ENCODE data around the gene DND1. TPM values are rescaled to one million over a fixed set of nuclear protein-coding genes. Genes with fewer than 3 reads are reported as not detected.

The DND1 gene
- total and polyA plus RNA-seq, 2 experiments from 2014 or later = 8.1 to 15.5 TPM

GRCh38 chr5:140671472-140672125, 1.8 kb downstream of the DND1 start:
- Histone ChIP-seq H3K27me3 (ENCODE audit: insufficient read depth) (no peaks in the 10 kb centered on the region), H2AFZ (no peak overlapping the region), H3K27ac (ENCODE audit: low read depth) (no peak overlapping the region), H3K36me3 (ENCODE audit: insufficient read depth) (peaks cover 14% of the 10 kb centered on the region; the same call in 1 of the 2 replicates), H3K4me3 (peak overlapping the region; percentile 57), H3K79me2 (replicated peaks; ENCODE audit: insufficient read depth) (peaks cover 7% of the 10 kb centered on the region), H3K4me1 (ENCODE audit: insufficient read depth) (peaks cover 6% of the 10 kb centered on the region), H3K9me2 (ENCODE audit: insufficient read depth) (no peaks in the 10 kb centered on the region), H4K20me1 (replicated peaks; ENCODE audit: insufficient read depth) (no peaks in the 10 kb centered on the region), H3F3A (replicated peaks; ENCODE audit: low read depth) (peaks cover 14% of the 10 kb centered on the region; the same call in 1 of the 2 replicates), H3K4me2 (peak overlapping the region; percentile 71)
- peaks cover 9% of the 10 kb centered on the region for H3K4me1 Mint-ChIP-seq
- H3K36me3 Mint-ChIP-seq (ENCODE audit: low read depth) = peaks cover 76% of the 10 kb centered on the region
- H3K27ac Mint-ChIP-seq = no peak overlapping the region
- ATAC-seq (peak; percentile 3; the same call in 2 of the 3 replicates), DNase-seq (ENCODE audit: low spot score) (peak; percentile 31)
- H3K27me3 Mint-ChIP-seq (ENCODE audit: insufficient read depth, low read depth, poor library complexity) = peaks cover 9% of the 10 kb centered on the region
- peak; percentile 4; the same call in 1 of the 2 replicates for TF ChIP-seq POLR2AphosphoS5 (IDR thresholded peaks at IDR 0.05; ENCODE audit: low read depth)
- peak; percentile 41; the same call in 1 of the 2 replicates for TF ChIP-seq NANOG (IDR thresholded peaks at IDR 0.05; ENCODE audit: borderline replicate concordance)
- TF ChIP-seq ZNF114 (CRISPR knock-in tag; IDR thresholded peaks at IDR 0.05) = no peak
- TF ChIP-seq REST (IDR thresholded peaks at IDR 0.05; ENCODE audit: unreplicated experiment) = no peak
- no peak for TF ChIP-seq ZNF331 (CRISPR knock-in tag; IDR thresholded peaks at IDR 0.05; ENCODE audit: low read depth)
- no peak for TF ChIP-seq EZH2 (IDR thresholded peaks at IDR 0.05; ENCODE audit: low read depth, unreplicated experiment)
- no peak for TF ChIP-seq EZH2phosphoT487 (IDR thresholded peaks at IDR 0.05; ENCODE audit: unreplicated experiment)
- TF ChIP-seq CREB1 (CRISPR knock-in tag; IDR thresholded peaks at IDR 0.05; ENCODE audit: low read depth) = no peak
- no peak for TF ChIP-seq JUNB (IDR thresholded peaks at IDR 0.05; ENCODE audit: unreplicated experiment)
- TF ChIP-seq ETS1 (IDR thresholded peaks at IDR 0.05) = no peak
- TF ChIP-seq CTCF (conservative IDR thresholded peaks at IDR 0.05; ENCODE audit: low read depth in 2 of 2) = no peak
- no peak for TF ChIP-seq STAT1 (IDR thresholded peaks at IDR 0.05; ENCODE audit: unreplicated experiment)
- TF ChIP-seq ZNF462 (CRISPR knock-in tag; IDR thresholded peaks at IDR 0.05) = no peak
- H3K4me3 Mint-ChIP-seq = peak overlapping the region; percentile 47
- no peaks in the 10 kb centered on the region for H3K9me3 Mint-ChIP-seq

All from GM23338 (cell line).